HG03060 (cell line): ENCODE data around the gene EP400.
"Not testable (repeated sequence)": the region's sequence is repeated elsewhere in the genome, so short reads cannot be mapped to it uniquely, and the experiment has no call there.

Source experiments
- ATAC-seq: cut with Tn5 transposase; IDR thresholded peaks from one replicate; pipeline ENCODE4 v1.9.1; 2021; ENCODE audit warnings: low read depth, moderate number of reproducible peaks; ENCODE audit not compliant: unreplicated experiment

The EP400 gene

GRCh38 chr12:131947482-131948027 lies 2.2 kb upstream of the EP400 start:
- ATAC-seq: no peak

- no peak for ATAC-seq
Measured at GRCh38 chr12:131948166-131948712, 1.5 kb upstream of the EP400 start.

- ATAC-seq: not testable (repeated sequence)
Measured at GRCh38 chr12:131948713-131949430, 870 bp upstream of the EP400 start.

GRCh38 chr12:131950182-131950913 lies 606 bp downstream of the EP400 start:
- peak; percentile 17 for ATAC-seq

GRCh38 chr12:131953810-131954209 lies 4.1 kb downstream of the EP400 start:
- ATAC-seq: not testable (repeated sequence)

DNA sequence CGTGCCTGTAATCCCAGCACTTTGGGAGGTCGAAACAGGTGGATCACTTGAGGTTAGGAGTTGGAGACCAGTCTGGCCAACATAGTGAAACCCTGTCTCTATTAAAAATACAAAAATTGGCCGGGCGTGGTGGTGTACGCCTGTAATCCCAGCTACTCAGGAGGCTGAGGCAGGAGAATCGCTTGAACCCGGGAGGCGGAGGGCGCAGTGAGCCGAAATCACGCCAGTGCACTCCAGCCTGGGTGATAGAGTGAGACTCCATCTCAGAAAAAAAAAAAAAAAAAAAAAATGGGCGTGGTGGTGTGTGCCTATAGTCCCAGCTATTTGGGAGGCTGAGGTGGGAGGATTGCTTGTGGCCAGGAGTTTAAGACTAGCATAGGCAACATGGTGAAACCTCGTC lies 4.7 kb downstream of the EP400 start:
- not testable (repeated sequence) for ATAC-seq

- ATAC-seq: no peak
Measured at GRCh38 chr12:131959116-131959515, 9.4 kb downstream of the EP400 start.

- ATAC-seq: no peak
Measured at GRCh38 chr12:131959641-131960589, 10.2 kb downstream of the EP400 start.

DNA sequence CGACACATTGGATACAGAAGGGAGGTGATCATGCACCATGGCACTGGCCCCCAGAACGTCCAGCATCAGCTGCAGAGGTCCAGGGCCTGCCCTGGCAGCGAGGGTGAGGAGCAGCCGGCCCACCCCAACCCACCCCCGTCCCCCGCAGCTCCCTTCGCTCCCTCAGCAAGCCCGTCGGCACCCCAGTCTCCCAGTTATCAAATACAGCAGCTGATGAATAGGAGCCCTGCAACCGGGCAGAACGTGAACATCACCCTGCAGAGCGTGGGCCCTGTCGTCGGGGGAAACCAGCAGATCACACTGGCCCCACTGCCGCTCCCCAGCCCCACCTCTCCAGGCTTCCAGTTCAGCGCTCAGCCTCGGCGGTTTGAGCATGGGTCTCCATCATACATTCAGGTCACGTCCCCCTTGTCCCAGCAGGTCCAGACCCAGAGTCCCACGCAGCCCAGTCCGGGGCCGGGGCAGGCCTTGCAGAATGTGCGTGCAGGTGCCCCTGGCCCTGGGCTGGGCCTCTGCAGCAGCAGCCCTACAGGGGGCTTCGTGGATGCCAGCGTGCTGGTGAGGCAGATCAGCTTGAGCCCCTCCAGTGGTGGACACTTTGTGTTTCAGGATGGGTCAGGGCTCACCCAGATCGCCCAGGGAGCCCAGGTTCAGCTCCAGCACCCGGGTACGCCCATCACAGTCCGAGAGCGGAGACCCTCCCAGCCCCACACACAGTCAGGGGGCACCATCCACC lies 11.0 kb downstream of the EP400 start:
- ATAC-seq: not testable (repeated sequence)

DNA sequence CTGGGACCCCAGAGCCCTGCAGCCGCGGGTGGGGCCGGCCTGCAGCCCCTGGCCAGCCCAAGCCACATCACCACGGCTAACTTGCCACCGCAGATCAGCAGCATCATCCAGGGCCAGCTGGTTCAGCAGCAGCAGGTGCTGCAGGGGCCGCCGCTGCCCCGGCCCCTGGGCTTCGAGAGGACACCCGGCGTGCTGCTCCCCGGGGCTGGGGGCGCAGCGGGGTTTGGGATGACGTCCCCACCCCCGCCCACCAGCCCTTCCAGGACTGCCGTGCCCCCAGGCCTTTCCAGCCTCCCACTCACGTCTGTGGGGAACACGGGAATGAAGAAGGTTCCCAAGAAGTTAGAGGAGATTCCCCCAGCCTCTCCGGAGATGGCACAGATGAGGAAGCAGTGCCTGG lies 11.6 kb downstream of the EP400 start:
- not testable (repeated sequence) for ATAC-seq

- no peak for ATAC-seq
Measured at GRCh38 chr12:131962069-131962468, 12.3 kb downstream of the EP400 start.

GRCh38 chr12:131963381-131963780 lies 13.6 kb downstream of the EP400 start:
- no peak for ATAC-seq

DNA sequence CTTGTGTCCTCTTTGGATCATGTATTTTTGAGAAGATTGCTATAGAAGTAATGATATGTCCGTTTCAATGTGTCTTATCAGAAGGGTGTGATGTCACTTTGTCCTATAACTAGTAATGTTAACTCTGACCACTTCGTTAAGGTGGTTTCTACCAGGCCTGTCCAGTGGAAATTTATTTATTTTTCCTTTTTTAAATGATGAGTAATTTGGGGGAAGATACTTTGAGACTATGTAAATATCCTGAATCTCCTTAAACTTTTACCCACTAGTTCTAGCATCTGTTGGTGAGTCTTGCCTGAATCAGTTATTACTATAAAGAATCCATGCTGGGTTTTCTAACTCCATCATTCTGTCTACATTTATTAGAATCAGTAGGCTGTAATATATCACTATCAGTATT lies 15.3 kb downstream of the EP400 start:
- ATAC-seq: no peak

DNA sequence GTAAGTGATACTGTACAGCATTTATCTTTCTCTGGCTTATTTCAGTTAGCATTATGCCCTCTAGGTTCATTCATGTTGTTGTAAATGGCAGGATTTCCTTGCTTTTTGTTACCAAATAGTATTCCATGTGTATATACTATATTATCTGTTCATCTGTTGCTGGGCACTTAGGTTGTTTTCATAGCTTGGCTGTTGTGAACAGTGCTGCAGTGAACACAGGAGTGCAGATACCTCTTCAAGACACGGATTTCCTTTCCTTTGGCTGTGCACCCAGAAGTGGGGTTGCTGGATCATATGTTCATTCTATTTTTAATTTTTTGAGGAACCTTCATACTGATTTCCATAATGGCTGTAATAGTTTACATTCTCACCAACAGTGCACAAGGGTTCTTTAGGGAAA lies 21.5 kb downstream of the EP400 start:
- ATAC-seq: no peak

- ATAC-seq: no peak
Measured at GRCh38 chr12:131975228-131975627, 25.5 kb downstream of the EP400 start.

- no peak for ATAC-seq
Measured at GRCh38 chr12:131979606-131980005, 29.9 kb downstream of the EP400 start.

GRCh38 chr12:131980263-131980662 lies 30.5 kb downstream of the EP400 start:
- no peak for ATAC-seq

DNA sequence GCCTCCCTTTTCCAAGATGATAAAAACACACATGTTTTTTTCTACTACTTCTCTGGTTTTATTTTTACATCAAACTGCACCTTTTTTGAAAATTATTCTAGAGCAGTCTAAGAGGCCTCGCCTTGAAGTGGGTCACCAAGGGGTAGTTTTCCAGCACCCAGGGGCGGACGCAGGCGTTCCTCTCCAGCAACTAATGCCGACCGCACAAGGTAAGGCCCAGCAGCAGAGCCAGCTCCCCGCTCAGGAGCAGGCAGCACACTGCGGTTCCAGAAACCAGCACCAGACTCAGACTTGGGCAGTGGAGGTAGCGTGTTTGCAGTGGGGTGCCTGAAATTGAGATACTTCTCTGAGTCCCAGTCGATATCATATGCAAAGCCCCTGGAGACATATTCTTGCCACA lies 31.6 kb downstream of the EP400 start:
- ATAC-seq: no peak

GRCh38 chr12:131982041-131982440 lies 32.3 kb downstream of the EP400 start:
- no peak for ATAC-seq

- ATAC-seq: no peak
Measured at GRCh38 chr12:131983026-131983425, 33.3 kb downstream of the EP400 start.
